Endothelial cell of umbilical vein (primary cell): ENCODE results near the gene MGST2. TPM values are rescaled to one million over a fixed set of nuclear protein-coding genes. Genes with fewer than 3 reads are reported as not detected.
A peak's percentile ranks its signal among the peaks of the same experiment; 100 is the strongest.

ENCODE experiments used
- BruUV-seq: library from RNA; stranded (reverse); fragments of 400-500 nt; replicated peaks from 2 replicates; lab custom pipeline; 2021; lab: Mats Ljungman, UMichigan
- CTCF ChIA-PET: fragments of 300-600, 350-600 bp; sonication (Branson Sonifier 250); formaldehyde crosslinking; loops from one replicate; lab custom pipeline; 2021; ENCODE audit warnings: antibody characterized with exemption, inconsistent platforms; lab: Charles Lee
- POLR2A ChIA-PET: fragments of 300-600, 350-600 bp; sonication (Branson Sonifier 250); formaldehyde crosslinking; loops from one replicate; lab custom pipeline; 2021; ENCODE audit warnings: antibody characterized with exemption, inconsistent platforms; lab: Charles Lee
- DNase-seq: peaks from one replicate; pipeline ENCODE4 v3.0.0-alpha.2; 2011; ENCODE audit warnings: low read depth, low spot score
- FAIRE-seq: peaks from 2 replicates; lab custom pipeline; 2011; peaks lifted over from hg19 to GRCh38; lab: Jason Lieb, UNC
- H2AFZ ChIP-seq: 2 replicates; pipeline ENCODE4 v1.6.0; 2012; ENCODE audit warnings: low read depth, low read length, control low read depth, inconsistent platforms
- H3K27ac ChIP-seq: 2 replicates; pipeline ENCODE4 v1.5.1; 2011; ENCODE audit warnings: low read depth, mild to moderate bottlenecking, control low read depth, low read length, moderate library complexity; ENCODE audit not compliant: insufficient read depth
- H3K27me3 ChIP-seq, 2 experiments: 2 replicates each; pipeline versions ENCODE4 v1.6.0 to v1.6.1; 2011; ENCODE audit warnings: low read length in 2 of 2, mixed read lengths in 1 of 2; ENCODE audit not compliant: control insufficient read depth in 2 of 2, insufficient read depth in 2 of 2
- H3K36me3 ChIP-seq, 2 experiments: 2 replicates in 1 of 2; 3 replicates in 1 of 2; pipeline ENCODE4 v1.5.1; 2011; ENCODE audit warnings: low read length in 2 of 2, mild to moderate bottlenecking in 1 of 2, moderate library complexity in 1 of 2; ENCODE audit not compliant: control insufficient read depth in 2 of 2, insufficient read depth in 2 of 2; ENCODE audit errors: extremely low read depth in 1 of 2
- H3K4me1 ChIP-seq: 3 replicates; pipeline ENCODE4 v1.5.1; 2011; ENCODE audit warnings: mild to moderate bottlenecking, low read length; ENCODE audit not compliant: control insufficient read depth, insufficient read depth; ENCODE audit errors: extremely low read depth
- H3K4me2 ChIP-seq: 2 replicates; pipeline ENCODE4 v1.6.1; 2011; ENCODE audit warnings: low read length, control low read depth, mixed read lengths; ENCODE audit not compliant: insufficient read depth
- H3K4me3 ChIP-seq, 3 experiments: fragments of 200-600 bp in 1 of 3; sonication (generic), shearing (Covaris generic) in 1 of 3; replicated peaks in 1 of 3; 2 replicates each; pipeline ENCODE4 v1.5.1; 2011 to 2016; ENCODE audit warnings: control low read depth in 3 of 3, low read length in 3 of 3, mild to moderate bottlenecking in 2 of 3, inconsistent platforms in 1 of 3, low read depth in 1 of 3, moderate library complexity in 1 of 3; ENCODE audit not compliant: insufficient read depth in 1 of 3
- H3K79me2 ChIP-seq: 2 replicates; pipeline ENCODE4 v1.6.0; 2012; ENCODE audit warnings: low read length, inconsistent platforms; ENCODE audit not compliant: control insufficient read depth, insufficient read depth
- H3K9ac ChIP-seq: replicated peaks from 2 replicates; pipeline ENCODE3; 2011; ENCODE audit warnings: low read length, control low read depth; ENCODE audit not compliant: insufficient read depth; ENCODE audit errors: extremely low read depth
- H3K9me1 ChIP-seq: replicated peaks from 3 replicates; pipeline ENCODE4 v1.6.0; 2011; ENCODE audit warnings: mild to moderate bottlenecking, low read length; ENCODE audit not compliant: control insufficient read depth, insufficient read depth; ENCODE audit errors: extremely low read depth
- H3K9me3 ChIP-seq: replicated peaks from 2 replicates; pipeline ENCODE4 v1.5.1; 2012; ENCODE audit warnings: low read length, inconsistent platforms; ENCODE audit not compliant: control insufficient read depth, insufficient read depth
- H4K20me1 ChIP-seq: replicated peaks from 2 replicates; pipeline ENCODE3; 2011; ENCODE audit warnings: mild to moderate bottlenecking, low read length; ENCODE audit not compliant: control insufficient read depth, insufficient read depth; ENCODE audit errors: extremely low read depth
- EZH2 ChIP-seq: IDR thresholded peaks from 2 replicates; pipeline ENCODE4 v1.6.1; 2012; ENCODE audit warnings: borderline replicate concordance, low read depth, mild to moderate bottlenecking, moderate library complexity, low read length, inconsistent platforms; ENCODE audit not compliant: severe bottlenecking
- FOS ChIP-seq: IDR thresholded peaks from 2 replicates; pipeline ENCODE4 v1.6.1; 2011; ENCODE audit warnings: mild to moderate bottlenecking, low read length, moderate library complexity, borderline replicate concordance; ENCODE audit not compliant: insufficient read depth
- JUN ChIP-seq: IDR thresholded peaks from 2 replicates; pipeline ENCODE4 v1.6.1; 2011; ENCODE audit warnings: borderline replicate concordance, low read depth; ENCODE audit not compliant: insufficient read length, insufficient read depth
- POLR2A ChIP-seq: IDR thresholded peaks from 2 replicates; pipeline ENCODE4 v1.6.1; 2012; ENCODE audit warnings: low read depth, mild to moderate bottlenecking, control low read depth, low read length
- POLR2AphosphoS5 ChIP-seq: IDR thresholded peaks from 2 replicates; pipeline ENCODE4 v1.6.1; 2012; ENCODE audit warnings: low read depth, mild to moderate bottlenecking, control low read depth, low read length, moderate library complexity; ENCODE audit not compliant: insufficient read depth
- dilution Hi-C: fragments of 300-500 bp; cut with MboI; formaldehyde crosslinking; loops from one replicate; pipeline ENCODE4 v1.15.0; 2019; ENCODE audit warnings: low sequenced_read_pairs; ENCODE audit not compliant: extremely low pct_ligation_motif_present
- intact Hi-C: fragments of 100-400 bp; cut with micrococcal nuclease; formaldehyde crosslinking; loops from one replicate; pipeline ENCODE4 v1.10.0; 2022
- polyA plus RNA-seq, 4 experiments: library from polyadenylated mRNA; depleted of rRNA in 3 of 4; stranded (reverse) in 3 of 4; unstranded in 1 of 4; fragments of >200 nt; gene quantifications; 2 replicates each; pipeline versions ENCODE4 v1.2.1 to v1.2.3, GENCODE V29; 2011 to 2012; ENCODE audit warnings: missing spikeins in 1 of 4
- total RNA-seq: library from RNA; stranded (reverse); gene quantifications from 2 replicates; pipeline ENCODE4 v1.2.3, GENCODE V29; 2021
- TF ChIP-seq, protein P1 (sequence below): IDR thresholded peaks from 2 replicates; pipeline ENCODE4 v1.6.1; 2011; ENCODE audit not compliant: insufficient read depth, insufficient read length

The MGST2 gene
- total and polyA plus RNA-seq, 2 donors (not counting 3 experiments of a cell fraction or from before 2014, with no cell fraction given), result 64.3 to 78.9 TPM

- TF ChIP-seq EZH2 (no peak), POLR2A (no peak), FOS (no peak), JUN (no peak), POLR2AphosphoS5 (no peak)
- no peak overlapping the region for H2AFZ ChIP-seq
- no peaks in the 10 kb centered on the region for H3K36me3 ChIP-seq
- H3K9me3 ChIP-seq, result no peaks in the 10 kb centered on the region
- ChIA-PET CTCF (interaction anchor here (0.6 to 3.1 kb wide), 10 partner anchors 10 to 621 kb away, joined by 3 to 16 read pairs (median 6); no protein-coding TSS in a partner anchor), POLR2A (no interaction called here)
- intact Hi-C loops, result loop anchor here (10.0 kb wide), 1 partner anchor 876 kb away; no protein-coding TSS in a partner anchor
- DNase-seq, result no peak
- H3K4me2 ChIP-seq, result no peak overlapping the region
- no peaks in the 10 kb centered on the region for H3K9me1 ChIP-seq
- H3K79me2 ChIP-seq, result no peaks in the 10 kb centered on the region
- H4K20me1 ChIP-seq, result no peaks in the 10 kb centered on the region
- no peak overlapping the region for H3K9ac ChIP-seq
- H3K4me3 ChIP-seq, result no peak overlapping the region
- dilution Hi-C loops, result no loop called here
- BruUV-seq, result no TSS peak
- peaks cover 21% of the 10 kb centered on the region for H3K4me1 ChIP-seq
- H3K27ac ChIP-seq, result no peak overlapping the region
- no peak for FAIRE-seq
- H3K27me3 ChIP-seq, result no peaks in the 10 kb centered on the region
Observed at GRCh38 chr4:139738846-139739613, 73.4 kb downstream of the MGST2 start.

DNA sequence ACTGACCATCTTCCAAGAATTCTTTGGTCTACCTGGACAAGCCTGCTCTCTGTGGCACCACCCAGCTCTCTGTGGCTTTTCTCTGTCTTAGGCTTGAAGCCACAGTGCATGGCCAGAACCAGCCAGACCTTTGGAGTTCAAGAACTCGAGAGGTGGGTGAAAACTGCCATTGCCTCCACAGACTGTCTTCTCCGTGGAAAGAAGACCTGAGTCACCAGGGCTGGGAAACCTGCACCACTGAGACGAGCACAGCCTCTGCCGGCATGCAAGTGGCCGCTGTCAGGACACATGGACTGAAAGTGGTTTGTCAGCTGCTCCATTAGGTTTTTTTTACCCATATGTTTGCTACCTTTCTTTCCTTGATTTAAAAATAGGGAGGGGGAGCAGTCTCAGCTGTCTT is 74.5 kb downstream of the MGST2 start:
- Histone ChIP-seq H3K27ac (no peak overlapping the region), H4K20me1 (no peaks in the 10 kb centered on the region), H3K36me3 (no peaks in the 10 kb centered on the region), H3K79me2 (no peaks in the 10 kb centered on the region), H3K9ac (no peak overlapping the region), H3K9me1 (no peaks in the 10 kb centered on the region), H3K4me1 (peaks cover 17% of the 10 kb centered on the region), H3K4me3 (no peak overlapping the region), H2AFZ (no peak overlapping the region), H3K4me2 (no peak overlapping the region), H3K9me3 (no peaks in the 10 kb centered on the region), H3K27me3 (no peaks in the 10 kb centered on the region)
- BruUV-seq, result no TSS peak
- peak; percentile 12 for DNase-seq
- TF ChIP-seq, protein P1, sequence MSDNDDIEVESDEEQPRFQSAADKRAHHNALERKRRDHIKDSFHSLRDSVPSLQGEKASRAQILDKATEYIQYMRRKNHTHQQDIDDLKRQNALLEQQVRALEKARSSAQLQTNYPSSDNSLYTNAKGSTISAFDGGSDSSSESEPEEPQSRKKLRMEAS, result no peak
- TF ChIP-seq EZH2, result no peak
- peak; percentile 28 for FAIRE-seq
- CTCF ChIA-PET, result interaction anchor here (0.7 to 3.1 kb wide), 23 partner anchors 9 to 620 kb away, joined by 3 to 16 read pairs (median 5); no protein-coding TSS in a partner anchor
- intact Hi-C loops (loop anchor here (1.0 kb wide), 1 partner anchor 23 kb away; no protein-coding TSS in a partner anchor), dilution Hi-C loops (no loop called here)
- POLR2A ChIA-PET, result interaction anchor here (0.7 kb wide), 2 partner anchors 12 to 413 kb away, joined by 3 to 4 read pairs; no protein-coding TSS in a partner anchor
